A549 (cell line): Measurements from ENCODE around the gene RAB3IL1. TPM values are rescaled to one million over a fixed set of nuclear protein-coding genes. Genes with fewer than 3 reads are reported as not detected.

Experiments
- ATAC-seq, 2 experiments: fragments of 200-7000 bp in 1 of 2; fragments of >200 bp in 1 of 2; cut with Nextera tagmentation in 1 of 2; cut with Tn5 transposase in 1 of 2; 3 replicates each; pipeline versions ENCODE4 v1.8.0 to v1.9.1; 2018 to 2020; ENCODE audit warnings: mild to moderate bottlenecking in 1 of 2, moderate library complexity in 1 of 2
- CTCF ChIA-PET: fragments of 300-600 bp; sonication (Branson Sonifier 250); formaldehyde crosslinking; extraction: SDS; loops from one replicate; lab custom pipeline; 2021; ENCODE audit warnings: antibody characterized with exemption, inconsistent platforms; lab: Yijun Ruan, JAX
- POLR2A ChIA-PET: fragments of 350-600 bp; formaldehyde crosslinking; extraction: SDS; loops from one replicate; lab custom pipeline; 2021; ENCODE audit warnings: antibody characterized with exemption, inconsistent platforms; lab: Yijun Ruan, JAX
- DNase-seq, 2 experiments: peaks; one replicate each; pipeline versions ENCODE4 v3.0.0 to v3.0.0-alpha.2; 2011 to 2016; ENCODE audit warnings: low read depth in 1 of 2, low spot score in 1 of 2
- FAIRE-seq: peaks from 2 replicates; lab custom pipeline; 2011; peaks lifted over from hg19 to GRCh38; lab: Jason Lieb, UNC
- H3K27ac ChIP-seq, 2 experiments: fragments of >200 bp; sonication (Bioruptor Twin); formaldehyde crosslinking; 3 replicates each; pipeline ENCODE4 v1.5.1; 2016 to 2017
- H3K4me1 ChIP-seq: fragments of >200 bp; sonication (Bioruptor Twin); formaldehyde crosslinking; 3 replicates; pipeline ENCODE4 v1.6.1; 2016
- H3K4me2 ChIP-seq: fragments of >200 bp; sonication (Bioruptor Twin); formaldehyde crosslinking; 3 replicates; pipeline ENCODE4 v1.6.1; 2016
- H3K4me3 ChIP-seq: fragments of >200 bp; sonication (Bioruptor Twin); formaldehyde crosslinking; 3 replicates; pipeline ENCODE4 v1.5.1; 2016
- H3K9me3 ChIP-seq: fragments of >200 bp; sonication (Bioruptor Twin); formaldehyde crosslinking; 3 replicates; pipeline ENCODE4 v1.6.1; 2016
- BCL3 ChIP-seq: fragments of >200 bp; sonication (Bioruptor Twin); formaldehyde crosslinking; IDR thresholded peaks from 3 replicates; pipeline ENCODE4 v1.6.1; 2016
- BHLHE40 ChIP-seq: IDR thresholded peaks from 2 replicates; pipeline ENCODE4 v1.6.1; 2012; ENCODE audit warnings: low read depth, low read length, inconsistent platforms
- E2F6 ChIP-seq: IDR thresholded peaks from 2 replicates; pipeline ENCODE4 v1.6.1; 2012; ENCODE audit warnings: low read depth, borderline replicate concordance
- EHMT2 ChIP-seq: fragments of 200-600 bp; sonication (generic); IDR thresholded peaks from 2 replicates; pipeline ENCODE4 v1.6.1; 2016; ENCODE audit warnings: antibody characterized with exemption, low read depth, mild to moderate bottlenecking, moderate library complexity
- ESRRA ChIP-seq: fragments of 150-350 bp; IDR thresholded peaks from 2 replicates; pipeline ENCODE4 v1.6.1; 2014; ENCODE audit warnings: mild to moderate bottlenecking, low read length, borderline replicate concordance
- FOSL2 ChIP-seq, 2 experiments: fragments of 450-650 bp in 1 of 2; fragments of >200 bp in 1 of 2; sonication (Bioruptor Twin) in 1 of 2; formaldehyde crosslinking; IDR thresholded peaks; 2 replicates each; pipeline versions ENCODE4 v1.5.0 to v1.6.1; 2016 to 2020; ENCODE audit warnings: mild to moderate bottlenecking in 1 of 2, moderate library complexity in 1 of 2
- HES2 ChIP-seq: fragments of >200 bp; sonication (Bioruptor Twin); formaldehyde crosslinking; IDR thresholded peaks from 2 replicates; pipeline ENCODE4 v1.6.1; 2016
- HEYL ChIP-seq: fragments of 250-450 bp; sonication (Bioruptor Pico); IDR thresholded peaks from 2 replicates; pipeline ENCODE4 v1.8.0; 2021; ENCODE audit warnings: mild to moderate bottlenecking, moderate library complexity
- HOXA7 ChIP-seq: fragments of 250-450 bp; sonication (Bioruptor Pico); IDR thresholded peaks from 2 replicates; pipeline ENCODE4 v1.5.0; 2020; ENCODE audit warnings: mild to moderate bottlenecking, moderate library complexity
- JUN ChIP-seq, 2 experiments: fragments of >200 bp; sonication (Bioruptor Twin); formaldehyde crosslinking; IDR thresholded peaks; 2 replicates in 1 of 2; 3 replicates in 1 of 2; pipeline ENCODE4 v1.6.1; 2016 to 2017
- MAX ChIP-seq: IDR thresholded peaks from 2 replicates; pipeline ENCODE4 v1.6.1; 2012
- MYC ChIP-seq: IDR thresholded peaks from 2 replicates; pipeline ENCODE4 v1.6.1; 2012; ENCODE audit warnings: mild to moderate bottlenecking, inconsistent platforms, low read length, improper control_type of control experiment, borderline replicate concordance
- PHF8 ChIP-seq: fragments of 200-600 bp; sonication (generic); IDR thresholded peaks from 2 replicates; pipeline ENCODE4 v1.6.1; 2016; ENCODE audit warnings: low read depth, mild to moderate bottlenecking, antibody characterized with exemption, moderate library complexity, borderline replicate concordance
- POLR2A ChIP-seq: IDR thresholded peaks from 2 replicates; pipeline ENCODE4 v1.6.1; 2012; ENCODE audit warnings: mild to moderate bottlenecking, low read length
- RCOR1 ChIP-seq: fragments of 150-350 bp; IDR thresholded peaks from 2 replicates; pipeline ENCODE4 v1.6.1; 2014; ENCODE audit warnings: antibody characterized with exemption, low read length, low read depth
- RFX5 ChIP-seq: fragments of 450-650 bp; IDR thresholded peaks from 2 replicates; pipeline ENCODE4 v1.7.1; 2014; ENCODE audit warnings: antibody characterized with exemption, mild to moderate bottlenecking, moderate library complexity
- RNF2 ChIP-seq: fragments of 200-600 bp; sonication (generic); IDR thresholded peaks from 2 replicates; pipeline ENCODE4 v1.6.1; 2016; ENCODE audit warnings: low read depth, mild to moderate bottlenecking, antibody characterized with exemption, moderate library complexity, borderline replicate concordance
- SMC3 ChIP-seq: fragments of >200 bp; sonication (Bioruptor Twin); formaldehyde crosslinking; IDR thresholded peaks from 3 replicates; pipeline ENCODE4 v1.6.1; 2018; ENCODE audit warnings: inconsistent platforms
- SREBF2 ChIP-seq: fragments of 450-650 bp; IDR thresholded peaks from 2 replicates; pipeline ENCODE4 v1.6.1; 2014; ENCODE audit warnings: mild to moderate bottlenecking, moderate library complexity
- USF2 ChIP-seq: fragments of 450-650 bp; IDR thresholded peaks from 2 replicates; pipeline ENCODE4 v1.6.1; 2014; ENCODE audit warnings: antibody characterized with exemption
- ZC3H11A ChIP-seq: fragments of 450-650 bp; IDR thresholded peaks from 2 replicates; pipeline ENCODE4 v1.6.1; 2014; ENCODE audit warnings: antibody characterized with exemption, mild to moderate bottlenecking
- ZSCAN20 ChIP-seq: fragments of 250-450 bp; sonication (Bioruptor Pico); IDR thresholded peaks from 2 replicates; pipeline ENCODE4 v1.8.0; 2022; ENCODE audit warnings: mild to moderate bottlenecking, moderate library complexity
- WGBS: methylation state at CpG from one replicate; pipeline ENCODE4 v1.1.6; 2017; ENCODE audit errors: missing lambda C conversion rate; 5-methylcytosine and 5-hydroxymethylcytosine counted together
- polyA plus RNA-seq, 4 experiments: library from polyadenylated mRNA; depleted of rRNA in 3 of 4; stranded (reverse); fragments of >200 nt; fragmentation: RNase III in 1 of 4; extraction: RNeasy Plus Mini Kit Qiagen cat#74134 plus additional on column Dnase treatment in 1 of 4; gene quantifications; 2 replicates in 3 of 4; 3 replicates in 1 of 4; pipeline ENCODE4 v1.2.3, GENCODE V29; 2011 to 2017

Gene RAB3IL1
- polyA plus RNA-seq, 2 of the 4 experiments (the other 2 are of a cell fraction): 5.8 to 6.2 TPM

- ChIA-PET CTCF (interaction anchor here (0.7 to 16.0 kb wide), 9 partner anchors 7 to 191 kb away, joined by 3 to 124 read pairs (median 9); no protein-coding TSS in a partner anchor), POLR2A (interaction anchor here (1.1 to 1.2 kb wide), 2 partner anchors 71 to 77 kb away, joined by 3 to 4 read pairs; no protein-coding TSS in a partner anchor)
- DNase-seq (peak; percentile 74 to 76), ATAC-seq (peak; percentile 79 to 87), FAIRE-seq (no peak)
- H3K4me2 ChIP-seq: peak within 1 kb of the TSS; percentile 92
- H3K4me3 ChIP-seq: peak within 1 kb of the TSS; percentile 73
- TF ChIP-seq ZC3H11A (no peak), BCL3 (0 out of 3 replicates have a peak, but pooled peaks have one; percentile 65), ZSCAN20 (CRISPR knock-in tag) (no peak), RNF2 (no peak), JUN (IDR thresholded peaks at IDR 0.05) (peak; percentile 43 to 55; a peak in 3 of 5 replicates), HES2 (no peak), SMC3 (peak; percentile 3; the same call in 1 of the 3 replicates), MYC (no peak), POLR2A (peak; percentile 65)
- peak within 1 kb of the TSS; percentile 82 to 91 for H3K27ac ChIP-seq
- peaks cover 7% of the 10 kb centered on the region for H3K9me3 ChIP-seq
- no CpG with 5 or more reads among the region's 96 CpGs for WGBS
- H3K4me1 ChIP-seq: peaks cover 39% of the 10 kb centered on the region
Observed at GRCh38 chr11:61891331-61892084, 25.9 kb downstream of the RAB3IL1 start, which contains the start of gene FADS3. FADS3 (minus strand) TSS chr11:61891545; CDS start chr11:61891381, 164 bp downstream.

- Histone ChIP-seq H3K4me2 (peak overlapping the region; percentile 92), H3K4me1 (peaks cover 39% of the 10 kb centered on the region), H3K9me3 (peaks cover 8% of the 10 kb centered on the region), H3K27ac (peak overlapping the region; percentile 82 to 91), H3K4me3 (peak overlapping the region; percentile 73)
- POLR2A ChIA-PET: interaction anchor here (0.6 to 1.2 kb wide), 3 partner anchors 72 to 233 kb away, joined by 3 to 4 read pairs (median 3); partner anchors contain the start of gene INCENP
- CTCF ChIA-PET: interaction anchor here (0.7 to 16.0 kb wide), 9 partner anchors 7 to 191 kb away, joined by 3 to 124 read pairs (median 4); partner anchors contain the start of genes FEN1 and TMEM258
- WGBS: under 1% methylated on average over 28 of the region's 38 CpGs
- FAIRE-seq (no peak), ATAC-seq (peak; percentile 55 to 62), DNase-seq (peak; percentile 50)
- 0 out of 2 replicates have a peak, but pooled peaks have one; percentile 33 for TF ChIP-seq USF2
- TF ChIP-seq MAX: 0 out of 2 replicates have a peak, but pooled peaks have one; percentile 34
- TF ChIP-seq PHF8: no peak
- TF ChIP-seq FOSL2 (IDR thresholded peaks at IDR 0.05): no peak
- peak; percentile 73 for TF ChIP-seq FOSL2 (CRISPR knock-in tag; IDR thresholded peaks at IDR 0.05)
- no peak for TF ChIP-seq MYC
- TF ChIP-seq RCOR1: no peak
Observed at GRCh38 chr11:61890529-61891330, 26.6 kb downstream of the RAB3IL1 start.

- WGBS: 89% methylated on average over 10 of the region's 10 CpGs
- CTCF ChIA-PET: interaction anchor here (0.6 to 16.0 kb wide), 9 partner anchors 8 to 192 kb away, joined by 3 to 124 read pairs (median 6); no protein-coding TSS in a partner anchor
Observed at GRCh38 chr11:61889831-61890230, 27.5 kb downstream of the RAB3IL1 start.

More at GRCh38 chr11:61889831-61890230, 27.5 kb downstream of the RAB3IL1 start:
- FAIRE-seq (no peak), ATAC-seq (no peak), DNase-seq (no peak)
- peaks cover 39% of the 10 kb centered on the region for H3K4me1 ChIP-seq
- TF ChIP-seq E2F6: no peak
- TF ChIP-seq SREBF2: no peak
- TF ChIP-seq ESRRA: no peak
- no peak for TF ChIP-seq RFX5
- TF ChIP-seq HOXA7 (CRISPR knock-in tag): no peak
- TF ChIP-seq BHLHE40: no peak
- TF ChIP-seq EHMT2: no peak
- no peak for TF ChIP-seq HEYL (CRISPR knock-in tag)
- no peak overlapping the region; the same call in 2 of the 3 replicates for H3K4me3 ChIP-seq
- peak overlapping the region in 1 of 2 experiments; percentile 91; a peak in 3 of 6 replicates for H3K27ac ChIP-seq
- H3K9me3 ChIP-seq: peaks cover 8% of the 10 kb centered on the region
- H3K4me2 ChIP-seq: peak overlapping the region; percentile 92
- POLR2A ChIA-PET: interaction anchor here (1.2 kb wide), 1 partner anchor 75 kb away, joined by 4 read pairs; no protein-coding TSS in a partner anchor
